Vagina (tissue), 2 donors: ENCODE data around the gene PRSS1. TPM values are rescaled to one million over a fixed set of nuclear protein-coding genes. Genes with fewer than 3 reads are reported as not detected.
"Not testable (repeated sequence)": the region's sequence is repeated elsewhere in the genome, so short reads cannot be mapped to it uniquely, and the experiment has no call there.

ENCODE experiments used
- DNase-seq, 2 donors: peaks; one replicate each; pipeline ENCODE4 v3.0.0-alpha.2; 2017; ENCODE audit errors: extremely low spot score in 2 of 2
- H3K27ac ChIP-seq: fragments of 200-600 bp; sonication (generic); one replicate; pipeline ENCODE4 v1.5.1; 2019
- H3K27me3 ChIP-seq: fragments of 200-600 bp; sonication (generic); one replicate; pipeline ENCODE4 v1.5.1; 2019
- H3K36me3 ChIP-seq, 2 donors: fragments of 200-600 bp; sonication (generic); one replicate each; pipeline ENCODE4 v1.5.1; 2017 to 2019
- H3K4me1 ChIP-seq: fragments of 200-600 bp; sonication (generic); one replicate; pipeline ENCODE4 v1.5.1; 2019
- H3K4me3 ChIP-seq, 2 donors: fragments of 200-600 bp; sonication (generic); 1 replicate in 1 of 2; 2 replicates in 1 of 2; pipeline ENCODE4 v1.5.1; 2016 to 2019
- H3K9me3 ChIP-seq: fragments of 200-600 bp; sonication (generic); one replicate; pipeline ENCODE4 v1.5.1; 2019
- POLR2A ChIP-seq, 2 donors: fragments of 450-650 bp; IDR thresholded peaks; one replicate each; pipeline ENCODE4 v1.6.1; 2017; ENCODE audit warnings: antibody characterized with exemption in 2 of 2, mild to moderate bottlenecking in 2 of 2, moderate library complexity in 2 of 2
- POLR2AphosphoS5 ChIP-seq, 2 donors: sonication (generic); formaldehyde crosslinking; IDR thresholded peaks; one replicate each; pipeline ENCODE4 v1.9.0; 2017; ENCODE audit warnings: antibody characterized with exemption in 2 of 2, mild to moderate bottlenecking in 2 of 2, low read depth in 1 of 2; ENCODE audit not compliant: insufficient read depth in 1 of 2
- intact Hi-C: fragments of 100-400 bp; cut with DNase I; formaldehyde crosslinking; loops from one replicate; pipeline ENCODE4 v1.15.1; 2023
- total RNA-seq: library from RNA; depleted of rRNA; stranded (reverse); fragments of >200 nt; gene quantifications from one replicate; pipeline ENCODE4 v1.2.3, GENCODE V29; 2016
- TF ChIP-seq, protein P1 (sequence below), 3 experiments: fragments of 450-650 bp in 2 of 3; fragments of 200-600 bp in 1 of 3; sonication (generic) in 1 of 3; IDR thresholded peaks; one replicate each; pipeline ENCODE4 v1.5.1; 2017 to 2019; ENCODE audit warnings: antibody characterized with exemption in 3 of 3, mild to moderate bottlenecking in 2 of 3, moderate library complexity in 2 of 3

PRSS1 gene
- total RNA-seq: not detected

DNA sequence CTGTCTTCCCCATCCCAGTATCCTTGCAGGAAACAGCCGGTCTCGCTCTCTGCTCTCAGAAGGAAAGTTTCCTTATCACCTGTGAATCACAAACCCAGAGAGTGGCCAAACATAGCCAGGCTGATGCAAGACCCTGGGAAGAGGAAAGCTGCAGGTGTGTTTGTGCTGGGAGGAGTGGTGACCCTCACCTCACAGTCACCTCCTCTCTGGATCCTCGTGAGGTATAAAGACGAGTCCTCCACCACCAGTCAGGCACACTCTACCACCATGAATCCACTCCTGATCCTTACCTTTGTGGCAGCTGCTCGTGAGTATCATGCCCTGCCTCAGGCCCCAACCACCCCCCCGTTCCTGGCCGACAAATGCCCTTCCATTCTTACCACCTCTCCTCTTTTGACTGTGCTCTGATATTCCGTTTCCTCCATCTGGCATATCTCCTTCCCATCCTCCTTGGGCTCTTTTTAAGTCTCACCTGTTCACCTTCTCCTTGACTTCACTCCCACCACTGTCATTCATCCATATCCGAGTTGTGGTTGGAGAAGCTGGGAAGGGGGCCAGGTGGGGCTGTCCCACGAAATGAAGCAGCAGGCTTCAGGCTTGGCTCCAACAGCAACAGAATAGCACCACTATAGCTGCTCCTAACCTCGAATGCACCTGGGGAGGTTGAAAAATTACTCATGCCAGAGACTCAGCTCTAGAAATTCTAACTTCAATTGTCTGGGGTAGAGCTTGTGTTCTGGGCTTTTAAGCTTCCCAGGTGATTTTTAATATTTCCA, at the start of gene PRSS1:
TSS of gene PRSS1 (plus strand) at position 255 of the 776 bp plus-strand sequence. CDS start at position 268, 13 bp downstream.
- no peaks in the 10 kb centered on the region for H3K27me3 ChIP-seq
- TF ChIP-seq POLR2AphosphoS5 (IDR thresholded peaks at IDR 0.05; ENCODE audit: insufficient read depth in 1 of 2, low read depth in 1 of 2): no peak
- no peak for TF ChIP-seq POLR2A (IDR thresholded peaks at IDR 0.05)
- TF ChIP-seq, protein P1, sequence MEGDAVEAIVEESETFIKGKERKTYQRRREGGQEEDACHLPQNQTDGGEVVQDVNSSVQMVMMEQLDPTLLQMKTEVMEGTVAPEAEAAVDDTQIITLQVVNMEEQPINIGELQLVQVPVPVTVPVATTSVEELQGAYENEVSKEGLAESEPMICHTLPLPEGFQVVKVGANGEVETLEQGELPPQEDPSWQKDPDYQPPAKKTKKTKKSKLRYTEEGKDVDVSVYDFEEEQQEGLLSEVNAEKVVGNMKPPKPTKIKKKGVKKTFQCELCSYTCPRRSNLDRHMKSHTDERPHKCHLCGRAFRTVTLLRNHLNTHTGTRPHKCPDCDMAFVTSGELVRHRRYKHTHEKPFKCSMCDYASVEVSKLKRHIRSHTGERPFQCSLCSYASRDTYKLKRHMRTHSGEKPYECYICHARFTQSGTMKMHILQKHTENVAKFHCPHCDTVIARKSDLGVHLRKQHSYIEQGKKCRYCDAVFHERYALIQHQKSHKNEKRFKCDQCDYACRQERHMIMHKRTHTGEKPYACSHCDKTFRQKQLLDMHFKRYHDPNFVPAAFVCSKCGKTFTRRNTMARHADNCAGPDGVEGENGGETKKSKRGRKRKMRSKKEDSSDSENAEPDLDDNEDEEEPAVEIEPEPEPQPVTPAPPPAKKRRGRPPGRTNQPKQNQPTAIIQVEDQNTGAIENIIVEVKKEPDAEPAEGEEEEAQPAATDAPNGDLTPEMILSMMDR (IDR thresholded peaks at IDR 0.05): no peak
- DNase-seq: peak in 1 of 2 donors; percentile 76
- H3K4me1 ChIP-seq: no peaks in the 10 kb centered on the region
- H3K4me3 ChIP-seq: no peak within 1 kb of the TSS
- no peaks in the 10 kb centered on the region for H3K36me3 ChIP-seq
- H3K9me3 ChIP-seq: no peaks in the 10 kb centered on the region
- intact Hi-C loops: no loop called here
- H3K27ac ChIP-seq: no peak within 1 kb of the TSS

DNA sequence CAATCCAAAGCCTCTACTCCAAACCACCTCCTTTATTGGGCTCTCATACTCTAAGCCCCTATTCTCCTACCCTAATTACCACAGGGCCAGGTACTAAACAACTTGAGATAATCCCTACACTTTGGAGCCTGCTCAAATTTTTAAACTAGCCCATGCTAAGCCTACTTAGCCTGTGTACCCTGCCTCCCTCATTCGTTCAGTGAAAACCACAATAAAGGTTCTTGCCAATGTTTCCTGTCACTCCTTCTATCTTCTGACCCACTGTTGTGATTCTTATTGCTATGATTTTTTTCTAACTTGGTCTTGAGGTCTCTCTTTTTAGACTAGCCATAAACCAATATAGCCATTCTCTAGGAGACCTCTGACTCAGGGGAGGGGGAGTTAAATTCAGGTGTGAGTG, 48.3 kb upstream of the PRSS1 start:
- H3K36me3 ChIP-seq, H3K4me3 ChIP-seq, H3K27ac ChIP-seq, DNase-seq, intact Hi-C loops, H3K4me1 ChIP-seq, H3K9me3 ChIP-seq, H3K27me3 ChIP-seq: not testable (repeated sequence)

DNA sequence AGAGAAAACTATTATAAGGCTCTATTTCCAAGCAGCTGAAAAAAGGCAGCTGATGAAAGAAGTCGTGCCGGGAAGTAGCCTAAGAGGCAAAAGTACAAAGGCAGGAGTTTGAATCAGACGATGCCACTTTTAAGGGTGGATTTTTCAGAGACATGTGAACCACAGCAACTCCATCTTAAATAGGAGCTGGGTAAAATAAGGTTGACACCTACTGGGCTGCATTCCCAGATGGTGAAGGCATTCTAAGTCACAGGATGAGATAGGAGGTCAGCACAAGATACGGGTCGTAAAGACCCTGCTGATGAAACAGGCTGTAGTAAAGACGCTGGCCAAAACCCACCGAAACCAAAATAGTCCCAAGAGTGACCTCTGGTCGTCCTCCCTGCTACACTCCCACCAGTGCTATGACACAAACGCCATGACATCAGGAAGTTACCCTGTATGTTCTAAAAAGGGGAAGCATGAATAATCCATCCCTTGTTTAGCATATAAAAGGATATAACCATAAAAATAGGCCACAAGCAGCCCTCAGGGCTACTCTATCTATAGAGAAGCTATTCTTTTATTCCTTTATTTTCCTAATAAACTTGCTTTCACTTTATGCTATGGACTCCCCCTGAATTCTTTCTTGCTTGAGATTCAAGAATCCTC, 45.5 kb upstream of the PRSS1 start:
- Histone ChIP-seq H3K27me3 (no peaks in the 10 kb centered on the region), H3K27ac (no peak overlapping the region), H3K9me3 (no peaks in the 10 kb centered on the region), H3K4me3 (no peak overlapping the region), H3K4me1 (no peaks in the 10 kb centered on the region), H3K36me3 (no peaks in the 10 kb centered on the region)
- intact Hi-C loops: no loop called here
- TF ChIP-seq POLR2A (IDR thresholded peaks at IDR 0.05) (no peak), POLR2AphosphoS5 (IDR thresholded peaks at IDR 0.05; ENCODE audit: insufficient read depth in 1 of 2, low read depth in 1 of 2) (no peak)
- TF ChIP-seq, protein P1 (IDR thresholded peaks at IDR 0.05): no peak
- DNase-seq: no peak

DNA sequence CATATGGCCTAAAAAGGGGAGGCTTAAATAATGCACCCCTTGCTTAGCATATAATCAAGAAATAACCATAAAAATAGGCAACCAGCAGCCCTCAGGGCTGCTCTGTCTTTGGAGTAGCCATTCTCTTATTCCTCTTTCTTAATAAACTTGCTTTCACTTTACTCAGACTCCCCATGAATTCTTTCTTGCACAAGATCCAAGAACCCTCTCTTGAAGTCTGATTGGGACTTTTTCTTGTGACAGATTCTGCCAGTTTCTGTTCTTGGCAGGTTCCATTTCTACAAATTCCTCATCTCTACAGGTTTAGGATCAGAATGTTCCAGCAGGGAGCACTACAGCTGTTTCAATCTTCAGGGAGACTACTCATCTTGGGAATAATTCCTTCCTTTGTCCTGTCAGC, 40.5 kb upstream of the PRSS1 start:
- intact Hi-C loops, H3K4me1 ChIP-seq, H3K27ac ChIP-seq, H3K27me3 ChIP-seq, H3K4me3 ChIP-seq, H3K36me3 ChIP-seq, H3K9me3 ChIP-seq, DNase-seq: not testable (repeated sequence)

DNA sequence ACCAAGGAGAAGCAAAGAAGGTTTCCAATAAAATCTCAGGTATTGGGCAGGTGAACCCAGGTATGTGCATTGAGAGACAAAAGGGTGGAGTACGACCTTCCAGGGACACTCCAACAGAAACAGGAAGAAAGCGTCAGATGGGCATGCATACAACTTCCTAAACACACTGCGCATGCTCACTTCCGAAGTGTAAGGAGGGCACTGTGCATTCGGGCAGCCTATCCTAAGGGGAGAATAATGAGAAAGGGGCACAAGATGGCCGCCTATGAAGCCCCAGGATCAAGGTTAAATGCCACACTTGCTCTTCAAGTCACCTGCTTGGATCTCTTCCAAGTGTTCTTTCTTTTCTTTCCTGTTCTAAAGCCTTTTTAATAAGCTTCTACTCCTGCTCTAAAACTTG, 39.4 kb upstream of the PRSS1 start:
- Histone ChIP-seq H3K4me1 (no peaks in the 10 kb centered on the region), H3K4me3 (no peak overlapping the region), H3K27me3 (no peaks in the 10 kb centered on the region), H3K36me3 (no peaks in the 10 kb centered on the region), H3K27ac (no peak overlapping the region), H3K9me3 (no peaks in the 10 kb centered on the region)
- no peak for DNase-seq
- TF ChIP-seq POLR2AphosphoS5 (IDR thresholded peaks at IDR 0.05; ENCODE audit: insufficient read depth in 1 of 2, low read depth in 1 of 2) (no peak), POLR2A (IDR thresholded peaks at IDR 0.05) (no peak)
- TF ChIP-seq, protein P1 (IDR thresholded peaks at IDR 0.05): no peak
- intact Hi-C loops: no loop called here

DNA sequence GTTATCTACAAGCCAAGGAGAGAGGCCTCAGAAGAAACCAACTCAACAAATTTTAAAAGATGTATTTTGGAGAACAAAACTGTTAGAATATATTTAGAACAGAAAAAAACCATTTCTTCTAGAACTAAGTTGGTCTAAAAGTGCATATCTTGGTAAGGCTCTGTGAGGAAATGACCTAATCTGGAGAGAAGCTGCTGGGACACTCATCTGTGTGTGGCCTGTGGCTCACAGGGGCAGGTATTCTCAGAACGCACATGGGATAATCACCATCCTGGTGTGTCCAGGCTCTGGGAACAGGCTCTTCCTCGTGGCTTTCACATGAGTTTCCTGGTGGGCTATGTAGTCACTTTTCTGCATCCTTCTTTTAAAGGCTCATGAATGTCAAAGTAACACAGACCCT, 38.1 kb upstream of the PRSS1 start:
- Histone ChIP-seq H3K4me1 (no peaks in the 10 kb centered on the region), H3K27ac (no peak overlapping the region), H3K36me3 (no peaks in the 10 kb centered on the region), H3K27me3 (no peaks in the 10 kb centered on the region), H3K4me3 (no peak overlapping the region), H3K9me3 (no peaks in the 10 kb centered on the region)
- DNase-seq: no peak
- no peak for TF ChIP-seq POLR2A (IDR thresholded peaks at IDR 0.05)
- no peak for TF ChIP-seq POLR2AphosphoS5 (IDR thresholded peaks at IDR 0.05; ENCODE audit: insufficient read depth in 1 of 2, low read depth in 1 of 2)
- TF ChIP-seq, protein P1 (IDR thresholded peaks at IDR 0.05): no peak
- intact Hi-C loops: no loop called here
